ENCODE measurements around the gene OR10A6. TPM values are rescaled to one million over a fixed set of nuclear protein-coding genes. Genes with fewer than 3 reads are reported as not detected.

Gene OR10A6
- polyA plus RNA-seq, 1 of the 3 experiments (the other 2 are of a cell fraction), result not detected

DNA sequence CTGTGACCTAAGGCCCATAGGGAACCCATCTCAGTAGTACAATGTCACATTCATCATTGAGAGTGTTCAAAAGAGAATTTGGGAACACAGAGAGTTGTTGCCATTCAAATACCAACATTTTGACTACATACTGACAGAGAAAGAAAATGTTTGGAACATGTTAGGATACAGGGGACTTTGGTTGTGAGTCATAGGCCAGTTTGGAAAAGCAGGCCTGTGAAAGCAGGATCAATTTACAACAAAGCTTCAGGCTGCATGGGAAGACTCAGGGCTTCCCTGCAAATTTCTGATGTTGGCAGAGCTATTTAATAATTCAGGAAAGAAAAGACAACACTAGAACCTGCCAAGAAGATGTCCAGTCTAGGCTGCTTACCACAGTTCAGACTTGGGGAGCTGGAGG lies 33.8 kb upstream of the OR10A6 start:
- H2AFZ ChIP-seq (ENCODE audit: low read depth), result peak overlapping the region; percentile 79
- POLR2A ChIA-PET, result no interaction called here
- TF ChIP-seq, protein P1, sequence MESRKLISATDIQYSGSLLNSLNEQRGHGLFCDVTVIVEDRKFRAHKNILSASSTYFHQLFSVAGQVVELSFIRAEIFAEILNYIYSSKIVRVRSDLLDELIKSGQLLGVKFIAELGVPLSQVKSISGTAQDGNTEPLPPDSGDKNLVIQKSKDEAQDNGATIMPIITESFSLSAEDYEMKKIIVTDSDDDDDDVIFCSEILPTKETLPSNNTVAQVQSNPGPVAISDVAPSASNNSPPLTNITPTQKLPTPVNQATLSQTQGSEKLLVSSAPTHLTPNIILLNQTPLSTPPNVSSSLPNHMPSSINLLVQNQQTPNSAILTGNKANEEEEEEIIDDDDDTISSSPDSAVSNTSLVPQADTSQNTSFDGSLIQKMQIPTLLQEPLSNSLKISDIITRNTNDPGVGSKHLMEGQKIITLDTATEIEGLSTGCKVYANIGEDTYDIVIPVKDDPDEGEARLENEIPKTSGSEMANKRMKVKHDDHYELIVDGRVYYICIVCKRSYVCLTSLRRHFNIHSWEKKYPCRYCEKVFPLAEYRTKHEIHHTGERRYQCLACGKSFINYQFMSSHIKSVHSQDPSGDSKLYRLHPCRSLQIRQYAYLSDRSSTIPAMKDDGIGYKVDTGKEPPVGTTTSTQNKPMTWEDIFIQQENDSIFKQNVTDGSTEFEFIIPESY (IDR thresholded peaks at IDR 0.05; ENCODE audit: borderline replicate concordance, low read depth), result no peak
- TF ChIP-seq FOSL2 (IDR thresholded peaks at IDR 0.05; ENCODE audit: borderline replicate concordance, low read depth) (peak; percentile 63; the same call in 1 of the 2 replicates), MXI1 (IDR thresholded peaks at IDR 0.05; ENCODE audit: low read depth, low read length) (no peak), TAF1 (IDR thresholded peaks at IDR 0.05; ENCODE audit: borderline replicate concordance, low read depth, low read length) (no peak), FOXJ3 (CRISPR knock-in tag; IDR thresholded peaks at IDR 0.05) (no peak), FOXM1 (IDR thresholded peaks at IDR 0.05; ENCODE audit: low read depth) (no peak), SMC3 (IDR thresholded peaks at IDR 0.05; ENCODE audit: low read depth, low read length) (no peak), GABPA (IDR thresholded peaks at IDR 0.05; ENCODE audit: low read depth) (no peak), MEF2A (IDR thresholded peaks at IDR 0.05; ENCODE audit: borderline replicate concordance, low read depth) (no peak), POLR2AphosphoS5 (IDR thresholded peaks at IDR 0.05; ENCODE audit: low read depth, low read length) (no peak), RAD21 (IDR thresholded peaks at IDR 0.05; ENCODE audit: low read length) (no peak), GATA2 (CRISPR knock-in tag; IDR thresholded peaks at IDR 0.05) (no peak), CTCF (IDR thresholded peaks at IDR 0.05) (no peak), MAX (IDR thresholded peaks at IDR 0.05; ENCODE audit: low read depth) (no peak; the same call in 1 of the 2 replicates), ELF1 (IDR thresholded peaks at IDR 0.05) (no peak), JUND (IDR thresholded peaks at IDR 0.05) (peak; percentile 61; the same call in 1 of the 2 replicates), EP300 (IDR thresholded peaks at IDR 0.05; ENCODE audit: borderline replicate concordance in 1 of 2, low read depth in 1 of 2, low read length in 1 of 2) (no peak), RCOR1 (IDR thresholded peaks at IDR 0.05; ENCODE audit: low read length) (no peak), NFIC (IDR thresholded peaks at IDR 0.05; ENCODE audit: borderline replicate concordance) (peak; percentile 4; the same call in 1 of the 2 replicates), PBX3 (IDR thresholded peaks at IDR 0.05) (peak; percentile 45; the same call in 1 of the 2 replicates), CHD2 (IDR thresholded peaks at IDR 0.05; ENCODE audit: low read length, partially characterized antibody) (no peak), YY1 (IDR thresholded peaks at IDR 0.05; ENCODE audit: low read depth) (no peak), SIN3A (IDR thresholded peaks at IDR 0.05; ENCODE audit: borderline replicate concordance, low read depth, low read length) (no peak), TCF12 (IDR thresholded peaks at IDR 0.05) (peak; percentile 59)
- TF ChIP-seq, protein P2, sequence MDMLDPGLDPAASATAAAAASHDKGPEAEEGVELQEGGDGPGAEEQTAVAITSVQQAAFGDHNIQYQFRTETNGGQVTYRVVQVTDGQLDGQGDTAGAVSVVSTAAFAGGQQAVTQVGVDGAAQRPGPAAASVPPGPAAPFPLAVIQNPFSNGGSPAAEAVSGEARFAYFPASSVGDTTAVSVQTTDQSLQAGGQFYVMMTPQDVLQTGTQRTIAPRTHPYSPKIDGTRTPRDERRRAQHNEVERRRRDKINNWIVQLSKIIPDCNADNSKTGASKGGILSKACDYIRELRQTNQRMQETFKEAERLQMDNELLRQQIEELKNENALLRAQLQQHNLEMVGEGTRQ (IDR thresholded peaks at IDR 0.05; ENCODE audit: borderline replicate concordance, low read depth, low read length), result no peak
- TF ChIP-seq, protein P3, sequence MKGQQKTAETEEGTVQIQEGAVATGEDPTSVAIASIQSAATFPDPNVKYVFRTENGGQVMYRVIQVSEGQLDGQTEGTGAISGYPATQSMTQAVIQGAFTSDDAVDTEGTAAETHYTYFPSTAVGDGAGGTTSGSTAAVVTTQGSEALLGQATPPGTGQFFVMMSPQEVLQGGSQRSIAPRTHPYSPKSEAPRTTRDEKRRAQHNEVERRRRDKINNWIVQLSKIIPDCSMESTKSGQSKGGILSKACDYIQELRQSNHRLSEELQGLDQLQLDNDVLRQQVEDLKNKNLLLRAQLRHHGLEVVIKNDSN (IDR thresholded peaks at IDR 0.05; ENCODE audit: borderline replicate concordance, low read depth), result no peak

More for the DNA sequence above, 33.8 kb upstream of the OR10A6 start:
- Histone ChIP-seq H3K27ac (ENCODE audit: low read depth in 2 of 2, low read length in 1 of 2) (peak overlapping the region in 1 of 2 experiments; percentile 62; a peak in 2 of 4 replicates), H3K9me3 (no peaks in the 10 kb centered on the region), H3K36me3 (replicated peaks in 1 of 2; ENCODE audit: control insufficient read depth in 1 of 2, insufficient read depth in 2 of 2, low read length in 1 of 2) (no peaks in the 10 kb centered on the region), H3K4me1 (ENCODE audit: control insufficient read depth in 1 of 2, insufficient read depth in 2 of 2, low read depth in 1 of 2, low read length in 1 of 2) (peaks cover 0 to 12% of the 10 kb centered on the region in 2 experiments; a peak in 1 of 4 replicates), H3K79me2 (ENCODE audit: insufficient read depth) (no peaks in the 10 kb centered on the region), H3K9me2 (no peaks in the 10 kb centered on the region), H3F3A (replicated peaks; ENCODE audit: insufficient read depth) (no peaks in the 10 kb centered on the region), H4K20me1 (ENCODE audit: insufficient read depth) (no peaks in the 10 kb centered on the region), H3K27me3 (ENCODE audit: insufficient read depth) (no peaks in the 10 kb centered on the region), H3K9ac (peak overlapping the region; percentile 36), H3K4me2 (peak overlapping the region; percentile 54), H3K4me3 (ENCODE audit: low read depth in 2 of 2, low read length in 1 of 2) (no peak overlapping the region)
- no peak for DNase-seq
- CTCF ChIA-PET, result interaction anchor here (4.7 kb wide), 1 partner anchor 22 kb away, joined by 14 read pairs; the partner anchor contains the start of gene EIF3F
